ENCODE data around the gene EDC4. TPM values are rescaled to one million over a fixed set of nuclear protein-coding genes. Genes with fewer than 3 reads are reported as not detected.
A peak's percentile ranks its signal among the peaks of the same experiment; 100 is the strongest.

The EDC4 gene
- total RNA-seq, 1 experiment from 2014 or later, result 100 TPM

DNA sequence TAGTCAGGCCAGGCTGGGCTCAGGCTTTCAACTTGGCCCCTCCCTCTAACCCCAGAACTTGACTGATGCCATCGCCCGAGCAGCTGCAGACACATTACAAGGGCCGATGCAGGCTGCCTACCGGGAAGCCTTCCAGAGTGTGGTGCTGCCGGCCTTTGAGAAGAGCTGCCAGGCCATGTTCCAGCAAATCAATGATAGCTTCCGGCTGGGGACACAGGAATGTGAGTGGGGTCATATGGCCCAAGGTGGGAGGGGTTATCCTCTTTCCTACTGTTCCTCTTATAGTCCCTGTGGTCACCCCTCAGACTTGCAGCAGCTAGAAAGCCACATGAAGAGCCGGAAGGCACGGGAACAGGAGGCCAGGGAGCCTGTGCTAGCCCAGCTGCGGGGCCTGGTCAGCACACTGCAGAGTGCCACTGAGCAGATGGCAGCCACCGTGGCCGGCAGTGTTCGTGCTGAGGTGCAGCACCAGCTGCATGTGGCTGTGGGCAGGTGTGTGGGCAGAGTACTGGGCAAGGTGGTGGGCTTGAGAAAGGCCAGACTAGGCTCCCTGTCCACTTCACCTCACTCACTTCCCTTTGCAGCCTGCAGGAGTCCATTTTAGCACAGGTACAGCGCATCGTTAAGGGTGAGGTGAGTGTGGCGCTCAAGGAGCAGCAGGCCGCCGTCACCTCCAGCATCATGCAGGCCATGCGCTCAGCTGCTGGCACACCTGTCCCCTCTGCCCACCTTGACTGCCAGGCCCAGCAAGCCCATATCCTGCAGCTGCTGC lies 9.7 kb downstream of the EDC4 start (continued):
- TF ChIP-seq, protein P1, sequence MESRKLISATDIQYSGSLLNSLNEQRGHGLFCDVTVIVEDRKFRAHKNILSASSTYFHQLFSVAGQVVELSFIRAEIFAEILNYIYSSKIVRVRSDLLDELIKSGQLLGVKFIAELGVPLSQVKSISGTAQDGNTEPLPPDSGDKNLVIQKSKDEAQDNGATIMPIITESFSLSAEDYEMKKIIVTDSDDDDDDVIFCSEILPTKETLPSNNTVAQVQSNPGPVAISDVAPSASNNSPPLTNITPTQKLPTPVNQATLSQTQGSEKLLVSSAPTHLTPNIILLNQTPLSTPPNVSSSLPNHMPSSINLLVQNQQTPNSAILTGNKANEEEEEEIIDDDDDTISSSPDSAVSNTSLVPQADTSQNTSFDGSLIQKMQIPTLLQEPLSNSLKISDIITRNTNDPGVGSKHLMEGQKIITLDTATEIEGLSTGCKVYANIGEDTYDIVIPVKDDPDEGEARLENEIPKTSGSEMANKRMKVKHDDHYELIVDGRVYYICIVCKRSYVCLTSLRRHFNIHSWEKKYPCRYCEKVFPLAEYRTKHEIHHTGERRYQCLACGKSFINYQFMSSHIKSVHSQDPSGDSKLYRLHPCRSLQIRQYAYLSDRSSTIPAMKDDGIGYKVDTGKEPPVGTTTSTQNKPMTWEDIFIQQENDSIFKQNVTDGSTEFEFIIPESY (IDR thresholded peaks at IDR 0.05; ENCODE audit: extremely low read depth, insufficient replicate concordance, low read length), result no peak
- TF ChIP-seq, protein P2, sequence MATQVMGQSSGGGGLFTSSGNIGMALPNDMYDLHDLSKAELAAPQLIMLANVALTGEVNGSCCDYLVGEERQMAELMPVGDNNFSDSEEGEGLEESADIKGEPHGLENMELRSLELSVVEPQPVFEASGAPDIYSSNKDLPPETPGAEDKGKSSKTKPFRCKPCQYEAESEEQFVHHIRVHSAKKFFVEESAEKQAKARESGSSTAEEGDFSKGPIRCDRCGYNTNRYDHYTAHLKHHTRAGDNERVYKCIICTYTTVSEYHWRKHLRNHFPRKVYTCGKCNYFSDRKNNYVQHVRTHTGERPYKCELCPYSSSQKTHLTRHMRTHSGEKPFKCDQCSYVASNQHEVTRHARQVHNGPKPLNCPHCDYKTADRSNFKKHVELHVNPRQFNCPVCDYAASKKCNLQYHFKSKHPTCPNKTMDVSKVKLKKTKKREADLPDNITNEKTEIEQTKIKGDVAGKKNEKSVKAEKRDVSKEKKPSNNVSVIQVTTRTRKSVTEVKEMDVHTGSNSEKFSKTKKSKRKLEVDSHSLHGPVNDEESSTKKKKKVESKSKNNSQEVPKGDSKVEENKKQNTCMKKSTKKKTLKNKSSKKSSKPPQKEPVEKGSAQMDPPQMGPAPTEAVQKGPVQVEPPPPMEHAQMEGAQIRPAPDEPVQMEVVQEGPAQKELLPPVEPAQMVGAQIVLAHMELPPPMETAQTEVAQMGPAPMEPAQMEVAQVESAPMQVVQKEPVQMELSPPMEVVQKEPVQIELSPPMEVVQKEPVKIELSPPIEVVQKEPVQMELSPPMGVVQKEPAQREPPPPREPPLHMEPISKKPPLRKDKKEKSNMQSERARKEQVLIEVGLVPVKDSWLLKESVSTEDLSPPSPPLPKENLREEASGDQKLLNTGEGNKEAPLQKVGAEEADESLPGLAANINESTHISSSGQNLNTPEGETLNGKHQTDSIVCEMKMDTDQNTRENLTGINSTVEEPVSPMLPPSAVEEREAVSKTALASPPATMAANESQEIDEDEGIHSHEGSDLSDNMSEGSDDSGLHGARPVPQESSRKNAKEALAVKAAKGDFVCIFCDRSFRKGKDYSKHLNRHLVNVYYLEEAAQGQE (IDR thresholded peaks at IDR 0.05; ENCODE audit: low read depth), result no peak

DNA sequence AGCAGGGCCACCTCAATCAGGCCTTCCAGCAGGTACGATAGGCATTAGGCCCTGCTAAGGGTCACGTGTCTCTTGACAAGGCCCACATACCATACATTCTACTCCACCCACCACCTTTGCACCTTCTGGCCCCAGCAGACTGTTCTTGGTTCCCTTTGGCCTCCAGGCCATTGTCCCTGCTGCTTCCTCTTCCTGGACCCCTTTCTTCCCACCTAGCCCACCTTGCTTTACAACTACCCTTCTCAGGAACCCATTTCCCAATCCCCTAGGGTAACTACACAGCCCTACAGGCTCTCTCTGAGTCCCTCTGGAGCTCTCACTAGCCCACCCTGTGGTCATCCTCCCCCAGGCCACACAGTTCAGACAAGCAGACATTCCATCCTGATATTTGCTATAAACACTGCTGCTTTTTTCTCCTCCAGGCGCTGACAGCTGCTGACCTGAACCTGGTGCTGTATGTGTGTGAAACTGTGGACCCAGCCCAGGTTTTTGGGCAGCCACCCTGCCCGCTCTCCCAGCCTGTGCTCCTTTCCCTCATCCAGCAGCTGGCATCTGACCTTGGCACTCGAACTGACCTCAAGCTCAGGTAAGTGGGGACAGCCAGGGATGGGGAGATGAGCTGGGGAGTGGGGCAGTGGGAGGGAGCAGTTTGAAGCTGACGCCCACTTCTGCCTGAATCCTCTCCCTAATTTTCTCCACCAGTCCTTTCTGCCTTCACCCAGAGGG lies 10.5 kb downstream of the EDC4 start:
- H3K79me2 ChIP-seq (ENCODE audit: insufficient read depth, low read length), result no peaks in the 10 kb centered on the region
- TF ChIP-seq RAD21 (IDR thresholded peaks at IDR 0.05; ENCODE audit: low read depth), result no peak
- TF ChIP-seq CEBPB (IDR thresholded peaks at IDR 0.05; ENCODE audit: low read depth), result no peak
- TF ChIP-seq, protein P3, sequence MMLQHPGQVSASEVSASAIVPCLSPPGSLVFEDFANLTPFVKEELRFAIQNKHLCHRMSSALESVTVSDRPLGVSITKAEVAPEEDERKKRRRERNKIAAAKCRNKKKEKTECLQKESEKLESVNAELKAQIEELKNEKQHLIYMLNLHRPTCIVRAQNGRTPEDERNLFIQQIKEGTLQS (IDR thresholded peaks at IDR 0.05), result no peak
- no peak for TF ChIP-seq ZFX (IDR thresholded peaks at IDR 0.05)
- no peak for TF ChIP-seq SP1 (IDR thresholded peaks at IDR 0.05; ENCODE audit: low read depth)
- TF ChIP-seq ZNF274 (IDR thresholded peaks at IDR 0.05; ENCODE audit: low read depth, low read length), result no peak
- TF ChIP-seq, protein P4, sequence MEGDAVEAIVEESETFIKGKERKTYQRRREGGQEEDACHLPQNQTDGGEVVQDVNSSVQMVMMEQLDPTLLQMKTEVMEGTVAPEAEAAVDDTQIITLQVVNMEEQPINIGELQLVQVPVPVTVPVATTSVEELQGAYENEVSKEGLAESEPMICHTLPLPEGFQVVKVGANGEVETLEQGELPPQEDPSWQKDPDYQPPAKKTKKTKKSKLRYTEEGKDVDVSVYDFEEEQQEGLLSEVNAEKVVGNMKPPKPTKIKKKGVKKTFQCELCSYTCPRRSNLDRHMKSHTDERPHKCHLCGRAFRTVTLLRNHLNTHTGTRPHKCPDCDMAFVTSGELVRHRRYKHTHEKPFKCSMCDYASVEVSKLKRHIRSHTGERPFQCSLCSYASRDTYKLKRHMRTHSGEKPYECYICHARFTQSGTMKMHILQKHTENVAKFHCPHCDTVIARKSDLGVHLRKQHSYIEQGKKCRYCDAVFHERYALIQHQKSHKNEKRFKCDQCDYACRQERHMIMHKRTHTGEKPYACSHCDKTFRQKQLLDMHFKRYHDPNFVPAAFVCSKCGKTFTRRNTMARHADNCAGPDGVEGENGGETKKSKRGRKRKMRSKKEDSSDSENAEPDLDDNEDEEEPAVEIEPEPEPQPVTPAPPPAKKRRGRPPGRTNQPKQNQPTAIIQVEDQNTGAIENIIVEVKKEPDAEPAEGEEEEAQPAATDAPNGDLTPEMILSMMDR (IDR thresholded peaks at IDR 0.05 in 2 of 3, conservative IDR thresholded peaks at IDR 0.05 in 1 of 3; ENCODE audit: borderline replicate concordance in 1 of 3, insufficient read depth in 1 of 3, low read depth in 2 of 3, low read length in 2 of 3), result no peak
- no peak for TF ChIP-seq POLR2A (IDR thresholded peaks at IDR 0.05; ENCODE audit: borderline replicate concordance, extremely low read depth, insufficient read depth, insufficient read length)
- TF ChIP-seq JUND (IDR thresholded peaks at IDR 0.05), result no peak
- TF ChIP-seq EZH2phosphoT487 (IDR thresholded peaks at IDR 0.05; ENCODE audit: borderline replicate concordance), result no peak
- no peak for TF ChIP-seq SIN3A (IDR thresholded peaks at IDR 0.05; ENCODE audit: low read depth)
- TF ChIP-seq SRF (IDR thresholded peaks at IDR 0.05; ENCODE audit: low read depth), result no peak
- no peak for TF ChIP-seq POLR2AphosphoS5 (IDR thresholded peaks at IDR 0.05; ENCODE audit: low read depth, low read length)
- H3K36me3 ChIP-seq (ENCODE audit: control insufficient read depth in 1 of 2, insufficient read depth in 2 of 2, low read length in 2 of 2), result peaks cover 29 to 50% of the 10 kb centered on the region in 2 experiments; a peak in 3 of 4 replicates
- ChIA-PET CTCF (interaction anchor here (0.7 to 2.9 kb wide), 14 partner anchors 9 to 427 kb away, joined by 3 to 13 read pairs (median 5); partner anchors contain the start of genes EDC4, PRMT7, PSKH1 and SLC7A6OS), RAD21 (ENCODE audit: low non-redundant PET in 1 of 2, low total read pairs in 2 of 2, uncharacterized antibody in 2 of 2, unreplicated experiment in 2 of 2) (no interaction called here), POLR2A (no interaction called here)
- H3K27ac ChIP-seq (ENCODE audit: low read depth, low read length), result no peak overlapping the region
- peaks cover 3% of the 10 kb centered on the region; the same call in 1 of the 2 replicates for H4K20me1 ChIP-seq (ENCODE audit: insufficient read depth)
- no peak overlapping the region for H3K4me3 ChIP-seq (replicated peaks in 1 of 2; ENCODE audit: low read depth in 1 of 2, low read length in 2 of 2)
- H3K4me2 ChIP-seq (ENCODE audit: low read length), result no peak overlapping the region
- H2AFZ ChIP-seq (ENCODE audit: low read depth, low read length, poor library complexity, severe bottlenecking), result no peak overlapping the region
- intact Hi-C loops (cut with micrococcal nuclease), result loop anchor here (1.0 to 10.0 kb wide), 3 partner anchors 45 to 341 kb away; no protein-coding TSS in a partner anchor
- no peaks in the 10 kb centered on the region for H3K9me3 ChIP-seq (ENCODE audit: control insufficient read depth in 1 of 2, insufficient read depth in 1 of 2, low read depth in 1 of 2, low read length in 2 of 2)
- H3K27me3 ChIP-seq (ENCODE audit: insufficient read depth, low read length), result no peaks in the 10 kb centered on the region
- ATAC-seq (peak; percentile 6; the same call in 1 of the 2 replicates), DNase-seq (ENCODE audit: low read depth, low spot score) (no peak)
- BruUV-seq (replicated peaks), result no TSS peak
- H3K4me1 ChIP-seq (ENCODE audit: control insufficient read depth in 1 of 2, insufficient read depth in 2 of 2, low read length in 2 of 2), result no peaks in the 10 kb centered on the region
- H3K9me2 ChIP-seq (ENCODE audit: insufficient read depth), result no peaks in the 10 kb centered on the region
- H3K9ac ChIP-seq (ENCODE audit: low read length), result no peak overlapping the region
